HG02840 (cell line): ENCODE data around the gene FIG4.
"Not testable (repeated sequence)": the region's sequence is repeated elsewhere in the genome, so short reads cannot be mapped to it uniquely, and the experiment has no call there.

Source experiments
- ATAC-seq: cut with Tn5 transposase; IDR thresholded peaks from one replicate; pipeline ENCODE4 v1.9.1; 2021; ENCODE audit warnings: mild to moderate bottlenecking, moderate library complexity, moderate number of reproducible peaks; ENCODE audit not compliant: unreplicated experiment, low FRiP score

Gene FIG4

GRCh38 chr6:109701774-109702173, 10.7 kb downstream of the FIG4 start:
- ATAC-seq: no peak

- no peak for ATAC-seq
These were observed 11.7 kb downstream of the FIG4 start for GRCh38 chr6:109702791-109703190.

GRCh38 chr6:109705258-109705657, 14.2 kb downstream of the FIG4 start:
- peak; percentile 90 for ATAC-seq

GRCh38 chr6:109706513-109706912, 15.4 kb downstream of the FIG4 start:
- ATAC-seq: no peak

GRCh38 chr6:109708099-109708498, 17.0 kb downstream of the FIG4 start:
- ATAC-seq: not testable (repeated sequence)

GRCh38 chr6:109713097-109713496, 22.0 kb downstream of the FIG4 start:
- no peak for ATAC-seq

GRCh38 chr6:109714166-109714565, 23.1 kb downstream of the FIG4 start:
- no peak for ATAC-seq

- ATAC-seq: no peak
These were observed 23.5 kb downstream of the FIG4 start for GRCh38 chr6:109714611-109715010.

- no peak for ATAC-seq
These were observed 24.5 kb downstream of the FIG4 start for GRCh38 chr6:109715616-109716015.

GRCh38 chr6:109717971-109718370, 26.9 kb downstream of the FIG4 start:
- ATAC-seq: no peak

GRCh38 chr6:109718991-109719390, 27.9 kb downstream of the FIG4 start:
- no peak for ATAC-seq

GRCh38 chr6:109720311-109720710, 29.2 kb downstream of the FIG4 start:
- no peak for ATAC-seq

- no peak for ATAC-seq
These were observed 30.9 kb downstream of the FIG4 start for GRCh38 chr6:109722011-109722410.

GRCh38 chr6:109722564-109723254, 31.6 kb downstream of the FIG4 start:
- ATAC-seq: no peak

GRCh38 chr6:109725250-109725649, 34.2 kb downstream of the FIG4 start:
- ATAC-seq: not testable (repeated sequence)

- no peak for ATAC-seq
These were observed 45.4 kb downstream of the FIG4 start for GRCh38 chr6:109736273-109737025.

- ATAC-seq: no peak
These were observed 47.2 kb downstream of the FIG4 start for GRCh38 chr6:109738255-109738654.

- ATAC-seq: no peak
These were observed 47.6 kb downstream of the FIG4 start for GRCh38 chr6:109738667-109739066.

- no peak for ATAC-seq
These were observed 48.6 kb downstream of the FIG4 start for GRCh38 chr6:109739686-109740085.

GRCh38 chr6:109740787-109741186, 49.7 kb downstream of the FIG4 start:
- no peak for ATAC-seq

GRCh38 chr6:109743739-109744138, 52.6 kb downstream of the FIG4 start:
- no peak for ATAC-seq

- ATAC-seq: not testable (repeated sequence)
These were observed 53.7 kb downstream of the FIG4 start for GRCh38 chr6:109744779-109745178.
